Tibial artery (tissue), 4 donors: Measurements from ENCODE around the gene NELFA.
A peak's percentile ranks its signal among the peaks of the same experiment; 100 is the strongest.

Source experiments
- DNase-seq, 2 donors: peaks; one replicate each; pipeline ENCODE4 v3.0.0-alpha.2; 2019
- H3K27ac ChIP-seq, 2 donors: fragments of 200-600 bp; sonication (generic) in 1 of 2; 1 replicate in 1 of 2; 2 replicates in 1 of 2; pipeline ENCODE4 v1.5.1; 2018 to 2019; ENCODE audit warnings: mild to moderate bottlenecking in 1 of 2
- H3K27me3 ChIP-seq, 2 donors: fragments of 200-600 bp; sonication (generic) in 1 of 2; one replicate each; pipeline versions ENCODE4 v1.5.1 to v1.6.0; 2016 to 2019
- H3K36me3 ChIP-seq, 3 donors: fragments of 200-600 bp; sonication (generic) in 2 of 3; one replicate each; pipeline ENCODE4 v1.5.1; 2016 to 2019; ENCODE audit warnings: mild to moderate bottlenecking in 2 of 3
- H3K4me1 ChIP-seq, 4 donors: fragments of 200-600 bp; sonication (generic) in 2 of 4; 1 replicate in 3 of 4; 2 replicates in 1 of 4; pipeline ENCODE4 v1.5.1; 2016 to 2019
- H3K4me3 ChIP-seq, 2 donors: fragments of 200-600 bp; sonication (generic) in 1 of 2; 1 replicate in 1 of 2; 2 replicates in 1 of 2; pipeline ENCODE4 v1.5.1; 2018 to 2019; ENCODE audit warnings: mild to moderate bottlenecking in 2 of 2
- H3K9me3 ChIP-seq, 3 donors: fragments of 200-600 bp; sonication (generic) in 1 of 3; one replicate each; pipeline ENCODE4 v1.5.1; 2016 to 2019
- intact Hi-C: fragments of 100-400 bp; cut with DNase I; formaldehyde crosslinking; loops from one replicate; pipeline ENCODE4 v1.15.0; 2023; ENCODE audit warnings: low total_unique reads
- TF ChIP-seq, protein P1 (sequence below), 2 experiments: fragments of 200-600 bp in 1 of 2; fragments of 450-650 bp in 1 of 2; IDR thresholded peaks; one replicate each; pipeline ENCODE4 v1.5.1; 2017 to 2019; ENCODE audit warnings: antibody characterized with exemption in 2 of 2, mild to moderate bottlenecking in 1 of 2, moderate library complexity in 1 of 2

NELFA gene

GRCh38 chr4:1968686-1969295, 40.0 kb downstream of the NELFA start:
- H3K36me3 ChIP-seq: peaks cover 0 to 58% (median 17%) of the 10 kb centered on the region in 3 donors
- intact Hi-C loops: no loop called here

GRCh38 chr4:1967512-1968149, 41.1 kb downstream of the NELFA start:
- Histone ChIP-seq H3K27me3 (no peaks in the 10 kb centered on the region), H3K4me3 (no peak overlapping the region), H3K9me3 (no peaks in the 10 kb centered on the region), H3K27ac (no peak overlapping the region), H3K4me1 (no peaks in the 10 kb centered on the region), H3K36me3 (peaks cover 8 to 58% (median 26%) of the 10 kb centered on the region in 3 donors)
- TF ChIP-seq, protein P1, sequence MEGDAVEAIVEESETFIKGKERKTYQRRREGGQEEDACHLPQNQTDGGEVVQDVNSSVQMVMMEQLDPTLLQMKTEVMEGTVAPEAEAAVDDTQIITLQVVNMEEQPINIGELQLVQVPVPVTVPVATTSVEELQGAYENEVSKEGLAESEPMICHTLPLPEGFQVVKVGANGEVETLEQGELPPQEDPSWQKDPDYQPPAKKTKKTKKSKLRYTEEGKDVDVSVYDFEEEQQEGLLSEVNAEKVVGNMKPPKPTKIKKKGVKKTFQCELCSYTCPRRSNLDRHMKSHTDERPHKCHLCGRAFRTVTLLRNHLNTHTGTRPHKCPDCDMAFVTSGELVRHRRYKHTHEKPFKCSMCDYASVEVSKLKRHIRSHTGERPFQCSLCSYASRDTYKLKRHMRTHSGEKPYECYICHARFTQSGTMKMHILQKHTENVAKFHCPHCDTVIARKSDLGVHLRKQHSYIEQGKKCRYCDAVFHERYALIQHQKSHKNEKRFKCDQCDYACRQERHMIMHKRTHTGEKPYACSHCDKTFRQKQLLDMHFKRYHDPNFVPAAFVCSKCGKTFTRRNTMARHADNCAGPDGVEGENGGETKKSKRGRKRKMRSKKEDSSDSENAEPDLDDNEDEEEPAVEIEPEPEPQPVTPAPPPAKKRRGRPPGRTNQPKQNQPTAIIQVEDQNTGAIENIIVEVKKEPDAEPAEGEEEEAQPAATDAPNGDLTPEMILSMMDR (IDR thresholded peaks at IDR 0.05): no peak
- intact Hi-C loops: no loop called here
- DNase-seq: peak in 1 of 2 donors; percentile 9

More at GRCh38 chr4:1968686-1969295, 40.0 kb downstream of the NELFA start:
- no peak overlapping the region for H3K4me3 ChIP-seq
- TF ChIP-seq, protein P1 (IDR thresholded peaks at IDR 0.05): no peak
- H3K27me3 ChIP-seq: no peaks in the 10 kb centered on the region
- H3K27ac ChIP-seq: no peak overlapping the region
- H3K9me3 ChIP-seq: no peaks in the 10 kb centered on the region
- DNase-seq: no peak
- H3K4me1 ChIP-seq: no peaks in the 10 kb centered on the region

GRCh38 chr4:1964971-1965370, 43.8 kb downstream of the NELFA start:
- H3K36me3 ChIP-seq: peaks cover 19 to 58% (median 39%) of the 10 kb centered on the region in 3 donors

GRCh38 chr4:1964443-1964842, 44.3 kb downstream of the NELFA start:
- Histone ChIP-seq H3K27ac (no peak overlapping the region), H3K4me3 (no peak overlapping the region), H3K4me1 (no peaks in the 10 kb centered on the region), H3K27me3 (no peaks in the 10 kb centered on the region), H3K9me3 (no peaks in the 10 kb centered on the region), H3K36me3 (peaks cover 21 to 59% (median 44%) of the 10 kb centered on the region in 3 donors)
- TF ChIP-seq, protein P1 (IDR thresholded peaks at IDR 0.05): no peak
- intact Hi-C loops: no loop called here
- DNase-seq: no peak

More at GRCh38 chr4:1964971-1965370, 43.8 kb downstream of the NELFA start:
- intact Hi-C loops: no loop called here
- TF ChIP-seq, protein P1 (IDR thresholded peaks at IDR 0.05): no peak
- H3K27ac ChIP-seq: no peak overlapping the region
- no peaks in the 10 kb centered on the region for H3K4me1 ChIP-seq
- H3K4me3 ChIP-seq: no peak overlapping the region
- DNase-seq: no peak
- H3K27me3 ChIP-seq: no peaks in the 10 kb centered on the region
- H3K9me3 ChIP-seq: no peaks in the 10 kb centered on the region

DNA sequence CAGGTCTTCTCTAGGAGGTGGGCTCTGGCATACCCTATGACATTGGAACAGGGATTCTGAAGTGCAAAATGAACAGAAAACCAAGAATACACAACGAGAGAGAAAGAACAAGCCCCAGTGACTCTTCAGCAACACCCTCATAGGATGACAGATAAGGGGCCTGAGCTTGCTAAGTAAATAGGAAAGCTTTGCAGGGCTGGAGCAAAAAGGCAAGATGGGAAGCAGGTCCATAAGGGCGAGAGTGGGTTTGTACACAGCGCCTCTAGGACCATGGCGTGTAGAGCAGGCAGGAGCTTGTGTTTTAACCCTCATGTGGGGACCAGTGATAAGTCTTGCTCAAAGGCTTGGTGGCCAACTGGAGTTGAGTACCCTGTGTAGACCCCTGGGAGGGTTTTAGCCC, 45.8 kb downstream of the NELFA start:
- no peak for DNase-seq
- peaks cover 23 to 67% (median 51%) of the 10 kb centered on the region in 3 donors for H3K36me3 ChIP-seq
- H3K4me1 ChIP-seq: no peaks in the 10 kb centered on the region
- H3K27me3 ChIP-seq: no peaks in the 10 kb centered on the region
- H3K9me3 ChIP-seq: no peaks in the 10 kb centered on the region
- intact Hi-C loops: no loop called here
- H3K27ac ChIP-seq: no peak overlapping the region
- TF ChIP-seq, protein P1 (IDR thresholded peaks at IDR 0.05): no peak
- H3K4me3 ChIP-seq: no peak overlapping the region
